Measurements from ENCODE around the gene NAMPT. TPM values are rescaled to one million over a fixed set of nuclear protein-coding genes. Genes with fewer than 3 reads are reported as not detected.

NAMPT gene
- polyA plus RNA-seq, 3 donors = 38.4 to 62.5 (median 51.5) TPM

DNA sequence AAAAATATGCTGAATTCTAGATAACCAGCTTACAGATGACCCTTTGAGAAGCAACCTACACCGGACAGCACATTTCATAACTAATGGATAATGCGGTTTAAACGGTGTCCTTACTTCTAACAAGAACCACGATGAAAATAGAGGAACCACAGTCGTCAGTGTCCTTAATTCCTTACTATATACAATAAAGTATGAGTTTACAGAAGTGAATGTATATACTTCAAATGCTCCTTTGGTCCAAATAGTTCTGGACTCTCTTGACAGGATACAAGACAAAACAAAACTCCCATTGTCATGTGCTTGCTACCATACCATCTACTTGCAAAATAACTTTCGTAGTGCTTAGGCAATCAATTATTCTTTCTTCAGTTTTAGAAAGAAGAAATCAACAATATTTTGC lies 2.4 kb downstream of the NAMPT start:
- DNase-seq (ENCODE audit: extremely low read depth in 1 of 11, low read depth in 9 of 11, low spot score in 4 of 11) = no peak

DNA sequence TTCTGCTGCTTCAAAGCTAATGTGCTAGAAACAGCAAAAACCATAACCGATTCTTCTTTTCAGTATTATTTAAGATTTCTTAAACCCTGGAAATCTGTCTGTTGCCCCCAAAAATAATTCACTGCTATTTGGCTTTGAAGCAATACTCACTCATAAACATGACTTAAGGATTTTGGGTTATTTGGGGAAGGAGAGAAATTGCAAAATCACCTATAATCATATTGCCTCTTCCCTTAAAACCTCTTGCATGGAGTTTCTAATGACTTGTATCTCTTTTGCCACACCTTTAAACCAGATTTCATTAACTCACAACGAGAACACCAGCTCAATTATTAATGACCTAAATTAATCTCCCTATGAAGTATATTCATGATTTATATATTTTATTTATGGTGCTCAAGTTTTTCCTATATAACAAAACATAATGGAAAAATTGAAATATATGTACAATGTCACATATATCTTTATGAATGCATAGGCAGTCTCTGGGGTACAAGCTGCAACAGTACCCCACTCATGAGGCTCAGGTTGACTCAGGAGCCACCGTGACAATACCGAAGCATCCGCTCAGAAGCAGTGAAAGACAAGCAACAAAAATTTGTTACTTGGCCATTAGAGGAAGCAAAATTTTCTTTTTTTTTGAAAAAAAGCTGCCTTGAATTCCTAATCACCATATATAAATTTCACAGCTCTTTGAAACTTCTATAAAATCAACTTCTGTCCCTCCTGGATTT lies 3.0 kb downstream of the NAMPT start:
- no peak for DNase-seq (ENCODE audit: extremely low read depth in 1 of 11, low read depth in 9 of 11, low spot score in 4 of 11)

GRCh38 chr7:106281127-106281526 lies 3.7 kb downstream of the NAMPT start:
- DNase-seq (ENCODE audit: extremely low read depth in 1 of 11, low read depth in 9 of 11, low spot score in 4 of 11) = no peak

GRCh38 chr7:106279425-106280197 lies 5.2 kb downstream of the NAMPT start:
- no peak for DNase-seq (ENCODE audit: extremely low read depth in 1 of 11, low read depth in 9 of 11, low spot score in 4 of 11)

GRCh38 chr7:106278695-106279094 lies 6.1 kb downstream of the NAMPT start:
- no peak for DNase-seq (ENCODE audit: extremely low read depth in 1 of 11, low read depth in 9 of 11, low spot score in 4 of 11)

GRCh38 chr7:106277976-106278375 lies 6.8 kb downstream of the NAMPT start:
- no peak for DNase-seq (ENCODE audit: extremely low read depth in 1 of 11, low read depth in 9 of 11, low spot score in 4 of 11)

DNA sequence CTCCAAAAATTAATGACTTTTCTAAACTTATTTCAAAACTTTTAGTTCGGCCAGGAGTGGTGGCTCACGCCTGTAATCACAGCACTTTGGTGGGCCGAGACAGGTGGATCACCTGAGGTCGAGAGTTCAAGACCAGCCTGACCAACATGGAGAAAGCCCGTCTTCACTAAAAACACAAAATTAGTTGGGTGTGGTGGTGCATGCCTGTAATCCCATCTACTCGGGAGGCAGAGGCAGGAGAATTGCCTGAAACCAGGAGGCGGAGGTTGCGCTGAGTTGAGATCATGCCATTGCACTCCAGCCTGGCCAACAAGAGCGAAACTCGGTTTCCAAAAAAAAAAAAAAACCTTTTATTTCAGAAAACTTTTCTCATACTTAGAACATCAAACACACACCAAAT lies 8.3 kb downstream of the NAMPT start:
- DNase-seq (ENCODE audit: extremely low read depth in 1 of 11, low read depth in 9 of 11, low spot score in 4 of 11) = no peak

- no peak for DNase-seq (ENCODE audit: extremely low read depth in 1 of 11, low read depth in 9 of 11, low spot score in 4 of 11)
Measured at GRCh38 chr7:106273009-106273668, 11.6 kb downstream of the NAMPT start.

DNA sequence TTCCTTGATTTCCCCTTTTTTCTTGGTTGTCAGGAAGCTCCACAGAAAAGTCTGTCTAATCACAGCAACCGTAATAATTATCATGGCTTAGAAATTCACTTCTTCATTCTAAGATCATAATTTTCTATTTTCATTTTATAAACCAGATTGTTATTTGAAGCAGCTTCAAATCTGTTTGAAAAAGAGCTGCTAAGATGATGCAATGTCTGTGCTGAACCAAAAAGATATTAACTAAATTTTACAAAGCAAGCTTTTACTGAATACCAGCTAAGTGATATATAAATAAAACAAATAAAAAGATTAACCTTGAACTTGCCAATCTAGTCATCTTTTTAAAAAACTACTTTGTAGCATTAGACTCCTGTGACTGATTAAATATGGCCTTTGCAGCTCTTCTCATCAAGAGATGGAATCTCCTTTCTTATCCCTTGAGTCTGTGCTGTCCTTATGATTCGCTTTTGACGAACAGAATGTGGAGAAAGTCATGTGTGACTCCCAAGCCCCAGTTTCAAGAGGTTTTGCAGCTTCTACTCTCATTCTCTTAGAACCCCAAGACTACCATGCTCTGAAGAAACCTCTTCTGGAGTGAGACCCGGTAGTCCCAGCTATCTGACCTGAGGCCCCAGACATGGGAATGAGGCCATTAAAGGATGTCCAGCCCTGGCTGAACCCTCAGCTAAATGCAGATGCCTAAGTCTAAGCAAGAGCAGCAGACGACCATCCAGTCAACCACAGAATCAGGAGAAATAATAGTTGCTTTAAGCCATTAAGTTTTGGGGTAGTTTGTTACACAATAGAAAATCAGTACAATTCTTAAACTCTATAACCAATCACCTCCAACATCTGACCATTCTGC lies 14.4 kb downstream of the NAMPT start:
- no peak for DNase-seq (ENCODE audit: extremely low read depth in 1 of 11, low read depth in 9 of 11, low spot score in 4 of 11)

DNA sequence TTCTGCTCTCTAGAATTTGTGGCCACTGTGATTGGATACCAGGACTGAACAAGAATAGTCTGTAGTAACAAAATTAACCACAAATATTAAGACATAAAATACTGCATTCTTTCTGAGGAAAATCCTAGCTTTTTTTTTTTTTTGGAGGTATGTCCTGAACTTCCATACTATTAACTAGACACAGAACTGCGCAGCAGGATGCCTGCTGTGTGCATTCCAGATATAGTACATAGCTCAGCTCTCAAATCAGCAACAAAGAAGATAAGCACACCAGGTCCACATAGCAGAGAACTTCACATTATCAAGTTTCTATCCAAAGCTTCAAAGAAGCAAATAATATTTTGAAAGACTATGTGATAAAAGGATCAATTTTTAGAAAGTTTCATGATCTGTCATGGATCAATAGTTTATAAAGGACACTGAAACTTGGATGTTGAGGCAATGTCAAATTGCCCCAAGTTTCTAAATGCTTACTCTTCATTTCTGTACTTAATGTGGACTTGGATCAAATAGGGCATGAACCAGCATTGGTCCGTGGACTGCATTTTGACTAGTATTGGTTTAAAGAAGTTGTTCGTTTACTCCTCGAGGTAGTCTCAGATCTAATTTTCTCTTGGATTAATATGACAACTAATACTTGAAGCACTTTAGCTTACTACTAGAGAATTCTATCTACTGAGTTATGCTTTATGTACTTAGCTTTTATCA lies 15.4 kb downstream of the NAMPT start:
- no peak for DNase-seq (ENCODE audit: extremely low read depth in 1 of 11, low read depth in 9 of 11, low spot score in 4 of 11)

- no peak for DNase-seq (ENCODE audit: extremely low read depth in 1 of 11, low read depth in 9 of 11, low spot score in 4 of 11)
Measured at GRCh38 chr7:106265133-106265532, 19.6 kb downstream of the NAMPT start.

DNA sequence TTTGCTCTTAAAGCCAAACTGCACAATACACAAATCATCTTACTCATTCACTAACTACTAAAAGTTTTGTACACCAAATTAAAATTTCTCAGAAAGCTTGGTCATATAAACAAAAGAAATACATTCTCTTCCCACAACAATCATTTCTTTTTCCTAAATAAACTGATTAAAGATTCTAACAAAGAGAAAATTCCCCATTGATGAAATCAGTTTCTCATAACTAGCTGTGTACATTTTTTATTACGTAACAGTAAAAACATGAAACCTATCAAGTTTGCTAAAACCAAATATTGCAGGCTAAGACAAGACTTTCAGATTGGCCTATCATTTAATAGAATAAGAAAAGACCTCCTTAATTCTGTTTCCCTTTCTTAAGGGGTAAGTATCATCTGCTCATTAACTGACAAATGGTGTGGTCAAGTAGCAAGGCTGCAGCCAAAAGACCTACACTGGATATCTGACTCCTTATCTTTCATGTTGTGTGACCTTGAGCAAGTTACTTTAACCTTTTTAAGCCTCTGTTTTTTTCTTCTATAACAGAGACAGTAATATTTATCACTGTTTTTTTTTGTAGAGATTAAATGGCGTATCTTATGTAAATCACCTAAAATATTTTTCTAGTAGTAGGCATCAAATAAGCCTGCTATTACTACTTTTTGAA lies 22.4 kb downstream of the NAMPT start:
- DNase-seq (ENCODE audit: extremely low read depth in 1 of 11, low read depth in 9 of 11, low spot score in 4 of 11) = no peak

- no peak for DNase-seq (ENCODE audit: extremely low read depth in 1 of 11, low read depth in 9 of 11, low spot score in 4 of 11)
Measured at GRCh38 chr7:106260136-106260561, 24.6 kb downstream of the NAMPT start.

- no peak for DNase-seq (ENCODE audit: extremely low read depth in 1 of 11, low read depth in 9 of 11, low spot score in 4 of 11)
Measured at GRCh38 chr7:106258789-106259188, 26.0 kb downstream of the NAMPT start.

DNA sequence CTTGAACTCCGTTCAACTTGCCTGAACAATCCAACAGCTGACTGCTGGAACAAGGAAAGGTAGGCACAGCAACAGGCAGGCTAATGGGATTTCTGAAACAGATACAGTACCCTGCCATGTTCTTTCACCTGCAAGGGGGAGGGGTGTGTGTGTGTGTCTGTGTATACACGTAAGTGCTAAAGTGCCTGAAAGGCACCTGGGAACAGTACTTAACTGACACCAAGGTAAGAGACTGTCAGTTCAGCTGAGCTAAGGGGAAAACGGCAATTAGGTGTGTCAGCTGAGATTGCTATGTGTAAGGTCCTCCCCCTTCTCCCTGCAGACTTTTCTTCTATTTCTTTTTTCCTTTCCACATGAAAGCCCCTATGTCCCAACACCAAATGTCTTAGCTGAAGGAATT lies 27.0 kb downstream of the NAMPT start:
- DNase-seq (ENCODE audit: extremely low read depth in 1 of 11, low read depth in 9 of 11, low spot score in 4 of 11) = no peak

DNA sequence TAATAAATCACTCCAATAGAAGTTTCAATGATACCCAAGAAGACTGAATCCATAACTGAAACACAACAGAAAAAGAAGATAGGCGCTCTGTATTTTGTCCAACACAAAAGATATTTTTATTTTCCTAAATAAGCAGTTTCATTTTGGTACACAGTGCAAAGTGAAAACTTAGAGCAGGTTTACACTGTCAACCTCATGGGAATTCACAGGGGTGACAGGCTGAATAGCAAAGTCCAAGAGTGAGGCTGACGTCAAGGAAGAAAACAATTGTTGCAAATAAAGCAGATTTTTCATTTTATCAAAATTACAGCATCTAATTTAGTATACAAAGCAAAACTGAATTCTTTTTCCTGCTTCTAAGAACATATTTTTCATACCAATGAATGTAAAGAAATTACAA lies 28.6 kb downstream of the NAMPT start:
- DNase-seq (ENCODE audit: extremely low read depth in 1 of 11, low read depth in 9 of 11, low spot score in 4 of 11) = no peak

- no peak for DNase-seq (ENCODE audit: extremely low read depth in 1 of 11, low read depth in 9 of 11, low spot score in 4 of 11)
Measured at GRCh38 chr7:106255246-106255645, 29.5 kb downstream of the NAMPT start.

- DNase-seq (ENCODE audit: extremely low read depth in 1 of 11, low read depth in 9 of 11, low spot score in 4 of 11) = no peak
Measured at GRCh38 chr7:106254525-106255116, 30.2 kb downstream of the NAMPT start.
